ENCODE results near the gene CDK19.

DNA sequence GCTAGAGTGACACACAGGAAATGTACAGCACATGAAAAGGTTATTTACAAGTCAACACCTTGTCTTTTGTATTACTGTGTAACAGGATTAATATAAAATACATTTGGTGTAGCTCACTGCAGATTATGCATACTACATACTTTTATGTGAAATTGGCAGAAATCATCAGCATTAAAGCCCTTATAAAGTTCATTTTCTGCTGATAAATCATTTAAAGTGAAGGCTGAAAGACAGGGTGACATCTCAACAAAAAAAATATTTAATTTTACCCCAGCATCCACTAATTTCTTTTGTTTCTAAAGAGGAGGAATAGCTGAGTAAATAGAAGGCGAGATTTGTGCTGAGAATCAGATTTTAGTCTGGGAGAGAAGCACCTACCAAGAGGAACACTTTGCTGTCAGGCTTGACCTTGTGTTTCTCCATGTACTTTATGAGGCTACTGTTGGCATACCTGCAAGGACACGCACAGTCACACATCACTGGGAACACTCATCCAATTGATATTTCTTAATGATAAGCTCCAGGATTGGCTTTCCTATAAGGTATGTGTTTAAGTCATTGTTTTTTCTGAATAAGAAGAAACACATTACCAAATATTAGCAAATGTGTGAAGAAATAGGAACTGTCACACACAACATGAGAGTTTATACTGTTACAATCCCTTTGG lies 192.2 kb downstream of the CDK19 start:
- TF ChIP-seq, protein P1, sequence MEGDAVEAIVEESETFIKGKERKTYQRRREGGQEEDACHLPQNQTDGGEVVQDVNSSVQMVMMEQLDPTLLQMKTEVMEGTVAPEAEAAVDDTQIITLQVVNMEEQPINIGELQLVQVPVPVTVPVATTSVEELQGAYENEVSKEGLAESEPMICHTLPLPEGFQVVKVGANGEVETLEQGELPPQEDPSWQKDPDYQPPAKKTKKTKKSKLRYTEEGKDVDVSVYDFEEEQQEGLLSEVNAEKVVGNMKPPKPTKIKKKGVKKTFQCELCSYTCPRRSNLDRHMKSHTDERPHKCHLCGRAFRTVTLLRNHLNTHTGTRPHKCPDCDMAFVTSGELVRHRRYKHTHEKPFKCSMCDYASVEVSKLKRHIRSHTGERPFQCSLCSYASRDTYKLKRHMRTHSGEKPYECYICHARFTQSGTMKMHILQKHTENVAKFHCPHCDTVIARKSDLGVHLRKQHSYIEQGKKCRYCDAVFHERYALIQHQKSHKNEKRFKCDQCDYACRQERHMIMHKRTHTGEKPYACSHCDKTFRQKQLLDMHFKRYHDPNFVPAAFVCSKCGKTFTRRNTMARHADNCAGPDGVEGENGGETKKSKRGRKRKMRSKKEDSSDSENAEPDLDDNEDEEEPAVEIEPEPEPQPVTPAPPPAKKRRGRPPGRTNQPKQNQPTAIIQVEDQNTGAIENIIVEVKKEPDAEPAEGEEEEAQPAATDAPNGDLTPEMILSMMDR (conservative IDR thresholded peaks at IDR 0.05): no peak
- TF ChIP-seq EZH2 (IDR thresholded peaks at IDR 0.05; ENCODE audit: low read depth): no peak

Data from PC-9 (cell line).